ENCODE data around the gene AHCTF1.
"Not testable (repeated sequence)": the region's sequence is repeated elsewhere in the genome, so short reads cannot be mapped to it uniquely, and the experiment has no call there.

AHCTF1 gene

GRCh38 chr1:246824541-246824940 lies 107.2 kb downstream of the AHCTF1 start:
- H3K9ac ChIP-seq (ENCODE audit: low read depth in 1 of 2, low read length in 2 of 2) = no peak overlapping the region
- no peaks in the 10 kb centered on the region for H3K27me3 ChIP-seq (ENCODE audit: control insufficient read depth in 2 of 2, insufficient read depth in 2 of 2, low read length in 2 of 2)
- no peaks in the 10 kb centered on the region for H3K9me3 ChIP-seq (ENCODE audit: control insufficient read depth in 2 of 2, low read length in 2 of 2)
- no peaks in the 10 kb centered on the region for H3K4me1 ChIP-seq (ENCODE audit: control insufficient read depth in 2 of 2, insufficient read depth in 2 of 2, low read length in 2 of 2)
- no peaks in the 10 kb centered on the region for H3K36me3 ChIP-seq (ENCODE audit: control insufficient read depth in 2 of 2, insufficient read depth in 2 of 2, low read length in 2 of 2)
- H3K27ac ChIP-seq (ENCODE audit: low read depth in 2 of 2, low read length in 2 of 2) = no peak overlapping the region
- no peak overlapping the region for H3K4me3 ChIP-seq (ENCODE audit: low read length in 2 of 2)

- H3K4me1 ChIP-seq (ENCODE audit: control insufficient read depth in 2 of 2, insufficient read depth in 2 of 2, low read length in 2 of 2); H3K9me3 ChIP-seq (ENCODE audit: control insufficient read depth in 2 of 2, low read length in 2 of 2); H3K4me3 ChIP-seq (ENCODE audit: low read length in 2 of 2); H3K27ac ChIP-seq (ENCODE audit: low read depth in 2 of 2, low read length in 2 of 2); H3K9ac ChIP-seq (ENCODE audit: low read depth in 1 of 2, low read length in 2 of 2); H3K36me3 ChIP-seq (ENCODE audit: control insufficient read depth in 2 of 2, insufficient read depth in 2 of 2, low read length in 2 of 2); H3K27me3 ChIP-seq (ENCODE audit: control insufficient read depth in 2 of 2, insufficient read depth in 2 of 2, low read length in 2 of 2): not testable (repeated sequence)
Measured at GRCh38 chr1:246822154-246822553, 109.6 kb downstream of the AHCTF1 start.

GRCh38 chr1:246820666-246821065 lies 111.1 kb downstream of the AHCTF1 start:
- Histone ChIP-seq H3K27ac (ENCODE audit: low read depth in 2 of 2, low read length in 2 of 2) (no peak overlapping the region), H3K9ac (ENCODE audit: low read depth in 1 of 2, low read length in 2 of 2) (no peak overlapping the region), H3K9me3 (ENCODE audit: control insufficient read depth in 2 of 2, low read length in 2 of 2) (no peaks in the 10 kb centered on the region), H3K4me1 (ENCODE audit: control insufficient read depth in 2 of 2, insufficient read depth in 2 of 2, low read length in 2 of 2) (no peaks in the 10 kb centered on the region), H3K4me3 (ENCODE audit: low read length in 2 of 2) (no peak overlapping the region), H3K36me3 (ENCODE audit: control insufficient read depth in 2 of 2, insufficient read depth in 2 of 2, low read length in 2 of 2) (no peaks in the 10 kb centered on the region), H3K27me3 (ENCODE audit: control insufficient read depth in 2 of 2, insufficient read depth in 2 of 2, low read length in 2 of 2) (no peaks in the 10 kb centered on the region)

- not testable (repeated sequence) for H3K27ac ChIP-seq (ENCODE audit: low read depth in 2 of 2, low read length in 2 of 2); H3K9me3 ChIP-seq (ENCODE audit: control insufficient read depth in 2 of 2, low read length in 2 of 2); H3K9ac ChIP-seq (ENCODE audit: low read depth in 1 of 2, low read length in 2 of 2); H3K4me3 ChIP-seq (ENCODE audit: low read length in 2 of 2); H3K4me1 ChIP-seq (ENCODE audit: control insufficient read depth in 2 of 2, insufficient read depth in 2 of 2, low read length in 2 of 2); H3K27me3 ChIP-seq (ENCODE audit: control insufficient read depth in 2 of 2, insufficient read depth in 2 of 2, low read length in 2 of 2); H3K36me3 ChIP-seq (ENCODE audit: control insufficient read depth in 2 of 2, insufficient read depth in 2 of 2, low read length in 2 of 2)
Measured at GRCh38 chr1:246817778-246818177, 114.0 kb downstream of the AHCTF1 start.

- Histone ChIP-seq H3K36me3 (ENCODE audit: control insufficient read depth in 2 of 2, insufficient read depth in 2 of 2, low read length in 2 of 2) (no peaks in the 10 kb centered on the region), H3K27me3 (ENCODE audit: control insufficient read depth in 2 of 2, insufficient read depth in 2 of 2, low read length in 2 of 2) (no peaks in the 10 kb centered on the region), H3K4me1 (ENCODE audit: control insufficient read depth in 2 of 2, insufficient read depth in 2 of 2, low read length in 2 of 2) (no peaks in the 10 kb centered on the region), H3K4me3 (ENCODE audit: low read length in 2 of 2) (no peak overlapping the region), H3K9me3 (ENCODE audit: control insufficient read depth in 2 of 2, low read length in 2 of 2) (no peaks in the 10 kb centered on the region), H3K9ac (ENCODE audit: low read depth in 1 of 2, low read length in 2 of 2) (no peak overlapping the region), H3K27ac (ENCODE audit: low read depth in 2 of 2, low read length in 2 of 2) (no peak overlapping the region)
Measured at GRCh38 chr1:246815693-246816270, 116.0 kb downstream of the AHCTF1 start.

- H3K27me3 ChIP-seq (ENCODE audit: control insufficient read depth in 2 of 2, insufficient read depth in 2 of 2, low read length in 2 of 2) = no peaks in the 10 kb centered on the region
- H3K27ac ChIP-seq (ENCODE audit: low read depth in 2 of 2, low read length in 2 of 2) = no peak overlapping the region
- H3K36me3 ChIP-seq (ENCODE audit: control insufficient read depth in 2 of 2, insufficient read depth in 2 of 2, low read length in 2 of 2) = no peaks in the 10 kb centered on the region
- H3K9ac ChIP-seq (ENCODE audit: low read depth in 1 of 2, low read length in 2 of 2) = no peak overlapping the region
- no peak overlapping the region for H3K4me3 ChIP-seq (ENCODE audit: low read length in 2 of 2)
- H3K4me1 ChIP-seq (ENCODE audit: control insufficient read depth in 2 of 2, insufficient read depth in 2 of 2, low read length in 2 of 2) = no peaks in the 10 kb centered on the region
- no peaks in the 10 kb centered on the region for H3K9me3 ChIP-seq (ENCODE audit: control insufficient read depth in 2 of 2, low read length in 2 of 2)
Measured at GRCh38 chr1:246814890-246815289, 116.9 kb downstream of the AHCTF1 start.

GRCh38 chr1:246813325-246813724 lies 118.4 kb downstream of the AHCTF1 start:
- not testable (repeated sequence) for H3K36me3 ChIP-seq (ENCODE audit: control insufficient read depth in 2 of 2, insufficient read depth in 2 of 2, low read length in 2 of 2); H3K4me3 ChIP-seq (ENCODE audit: low read length in 2 of 2); H3K27me3 ChIP-seq (ENCODE audit: control insufficient read depth in 2 of 2, insufficient read depth in 2 of 2, low read length in 2 of 2); H3K9me3 ChIP-seq (ENCODE audit: control insufficient read depth in 2 of 2, low read length in 2 of 2); H3K27ac ChIP-seq (ENCODE audit: low read depth in 2 of 2, low read length in 2 of 2); H3K4me1 ChIP-seq (ENCODE audit: control insufficient read depth in 2 of 2, insufficient read depth in 2 of 2, low read length in 2 of 2); H3K9ac ChIP-seq (ENCODE audit: low read depth in 1 of 2, low read length in 2 of 2)

GRCh38 chr1:246811985-246812384 lies 119.8 kb downstream of the AHCTF1 start:
- H3K27ac ChIP-seq (ENCODE audit: low read depth in 2 of 2, low read length in 2 of 2) = no peak overlapping the region
- H3K27me3 ChIP-seq (ENCODE audit: control insufficient read depth in 2 of 2, insufficient read depth in 2 of 2, low read length in 2 of 2) = no peaks in the 10 kb centered on the region
- no peaks in the 10 kb centered on the region for H3K36me3 ChIP-seq (ENCODE audit: control insufficient read depth in 2 of 2, insufficient read depth in 2 of 2, low read length in 2 of 2)
- H3K9me3 ChIP-seq (ENCODE audit: control insufficient read depth in 2 of 2, low read length in 2 of 2) = no peaks in the 10 kb centered on the region
- H3K4me1 ChIP-seq (ENCODE audit: control insufficient read depth in 2 of 2, insufficient read depth in 2 of 2, low read length in 2 of 2) = no peaks in the 10 kb centered on the region
- H3K9ac ChIP-seq (ENCODE audit: low read depth in 1 of 2, low read length in 2 of 2) = no peak overlapping the region
- H3K4me3 ChIP-seq (ENCODE audit: low read length in 2 of 2) = no peak overlapping the region

GRCh38 chr1:246809473-246809872 lies 122.3 kb downstream of the AHCTF1 start:
- no peaks in the 10 kb centered on the region for H3K4me1 ChIP-seq (ENCODE audit: control insufficient read depth in 2 of 2, insufficient read depth in 2 of 2, low read length in 2 of 2)
- H3K36me3 ChIP-seq (ENCODE audit: control insufficient read depth in 2 of 2, insufficient read depth in 2 of 2, low read length in 2 of 2) = no peaks in the 10 kb centered on the region
- no peaks in the 10 kb centered on the region for H3K9me3 ChIP-seq (ENCODE audit: control insufficient read depth in 2 of 2, low read length in 2 of 2)
- no peak overlapping the region for H3K27ac ChIP-seq (ENCODE audit: low read depth in 2 of 2, low read length in 2 of 2)
- H3K27me3 ChIP-seq (ENCODE audit: control insufficient read depth in 2 of 2, insufficient read depth in 2 of 2, low read length in 2 of 2) = no peaks in the 10 kb centered on the region
- no peak overlapping the region for H3K4me3 ChIP-seq (ENCODE audit: low read length in 2 of 2)
- no peak overlapping the region for H3K9ac ChIP-seq (ENCODE audit: low read depth in 1 of 2, low read length in 2 of 2)

- H3K27ac ChIP-seq (ENCODE audit: low read depth in 2 of 2, low read length in 2 of 2) = no peak overlapping the region
- no peaks in the 10 kb centered on the region for H3K36me3 ChIP-seq (ENCODE audit: control insufficient read depth in 2 of 2, insufficient read depth in 2 of 2, low read length in 2 of 2)
Measured at GRCh38 chr1:246805135-246805716, 126.5 kb downstream of the AHCTF1 start.

GRCh38 chr1:246803883-246804282 lies 127.9 kb downstream of the AHCTF1 start:
- no peaks in the 10 kb centered on the region for H3K27me3 ChIP-seq (ENCODE audit: control insufficient read depth in 2 of 2, insufficient read depth in 2 of 2, low read length in 2 of 2)
- no peak overlapping the region for H3K9ac ChIP-seq (ENCODE audit: low read depth in 1 of 2, low read length in 2 of 2)
- H3K27ac ChIP-seq (ENCODE audit: low read depth in 2 of 2, low read length in 2 of 2) = no peak overlapping the region
- H3K4me3 ChIP-seq (ENCODE audit: low read length in 2 of 2) = no peak overlapping the region
- no peaks in the 10 kb centered on the region for H3K9me3 ChIP-seq (ENCODE audit: control insufficient read depth in 2 of 2, low read length in 2 of 2)
- no peaks in the 10 kb centered on the region for H3K36me3 ChIP-seq (ENCODE audit: control insufficient read depth in 2 of 2, insufficient read depth in 2 of 2, low read length in 2 of 2)
- no peaks in the 10 kb centered on the region for H3K4me1 ChIP-seq (ENCODE audit: control insufficient read depth in 2 of 2, insufficient read depth in 2 of 2, low read length in 2 of 2)

More at GRCh38 chr1:246805135-246805716, 126.5 kb downstream of the AHCTF1 start:
- Histone ChIP-seq H3K27me3 (ENCODE audit: control insufficient read depth in 2 of 2, insufficient read depth in 2 of 2, low read length in 2 of 2) (no peaks in the 10 kb centered on the region), H3K4me1 (ENCODE audit: control insufficient read depth in 2 of 2, insufficient read depth in 2 of 2, low read length in 2 of 2) (no peaks in the 10 kb centered on the region), H3K4me3 (ENCODE audit: low read length in 2 of 2) (no peak overlapping the region), H3K9me3 (ENCODE audit: control insufficient read depth in 2 of 2, low read length in 2 of 2) (no peaks in the 10 kb centered on the region), H3K9ac (ENCODE audit: low read depth in 1 of 2, low read length in 2 of 2) (no peak overlapping the region)

Data from mucosa of rectum (tissue), 2 donors.